NK-92 (cell line): ENCODE results near the gene MAOA.
"Not testable (repeated sequence)": the region's sequence is repeated elsewhere in the genome, so short reads cannot be mapped to it uniquely, and the experiment has no call there.

Experiments used
- DNase-seq: peaks from one replicate; lab custom pipeline; 2025; ENCODE audit not compliant: unreplicated experiment; lab: John Stamatoyannopoulos, UW

MAOA gene

DNA sequence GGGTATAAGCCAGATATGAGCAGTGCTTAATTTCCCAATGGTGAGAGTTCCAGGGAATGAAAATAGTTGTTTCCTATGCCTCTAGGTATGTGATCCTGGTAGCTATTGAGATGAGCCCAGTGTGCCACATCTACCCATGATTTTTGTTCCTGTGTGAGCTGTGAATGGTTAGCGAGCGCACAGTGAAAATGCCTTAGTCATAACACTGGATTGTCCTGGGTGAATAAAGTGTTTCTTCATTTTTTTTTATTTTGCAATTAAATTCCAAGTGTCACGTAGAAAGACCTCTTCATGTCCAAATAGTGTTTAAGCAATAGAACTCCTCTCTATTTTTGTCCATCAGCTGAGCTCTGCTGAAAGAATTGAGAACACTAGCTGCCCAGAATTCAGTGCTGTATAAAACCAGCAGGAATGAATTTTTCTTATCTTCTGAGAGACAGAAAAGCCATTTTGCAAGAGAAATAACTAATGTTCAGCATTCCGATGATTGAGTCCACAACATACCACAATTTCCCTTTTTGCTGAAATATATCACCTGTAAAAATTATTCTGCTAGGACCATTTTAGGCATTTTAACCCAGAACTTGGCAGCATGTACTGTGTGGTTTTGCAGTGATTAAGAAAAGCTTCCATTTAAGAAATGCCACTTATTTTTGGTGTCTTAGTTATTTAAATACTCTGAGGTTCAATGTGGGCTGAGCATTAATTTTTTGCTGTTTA lies 5.6 kb downstream of the MAOA start:
- no peak for DNase-seq

DNA sequence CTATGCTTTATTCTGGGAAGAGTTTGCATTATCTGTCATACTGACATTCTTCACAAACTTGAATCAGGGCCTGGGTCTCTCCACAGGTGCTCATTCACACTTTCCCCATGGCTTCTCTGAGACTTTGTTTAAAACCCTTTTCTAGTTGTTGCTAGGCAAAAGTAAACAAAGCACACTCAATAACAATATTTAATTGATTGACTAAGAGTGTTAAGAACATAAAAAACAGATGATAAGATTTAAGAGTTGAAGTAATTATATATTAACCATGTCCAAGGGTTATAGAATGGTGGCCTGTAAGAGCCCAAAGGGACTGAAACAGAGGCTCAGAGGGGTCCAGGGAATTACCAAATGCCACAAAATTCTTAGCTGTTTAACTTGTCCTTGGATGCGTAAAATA lies 7.1 kb downstream of the MAOA start:
- DNase-seq, result no peak

DNA sequence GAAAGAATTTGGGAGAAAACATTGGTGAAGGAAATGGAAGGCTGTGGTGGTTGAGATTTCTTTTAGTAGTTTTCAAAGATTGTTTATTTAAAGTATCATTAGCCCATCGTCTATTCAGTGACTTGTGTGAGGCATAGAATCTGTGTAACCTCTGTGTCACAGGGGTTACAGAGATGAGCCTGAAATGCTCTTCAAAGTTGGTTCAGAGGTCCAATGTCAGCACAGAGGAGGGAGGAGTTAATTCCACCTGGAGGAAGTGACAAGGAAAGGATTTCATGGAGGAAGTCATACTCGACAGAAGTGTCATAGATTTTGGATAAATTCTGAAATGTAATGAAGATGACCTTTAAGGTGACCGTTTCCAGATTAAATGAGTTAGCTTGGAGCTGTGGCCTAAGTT lies 8.2 kb downstream of the MAOA start:
- no peak for DNase-seq

DNA sequence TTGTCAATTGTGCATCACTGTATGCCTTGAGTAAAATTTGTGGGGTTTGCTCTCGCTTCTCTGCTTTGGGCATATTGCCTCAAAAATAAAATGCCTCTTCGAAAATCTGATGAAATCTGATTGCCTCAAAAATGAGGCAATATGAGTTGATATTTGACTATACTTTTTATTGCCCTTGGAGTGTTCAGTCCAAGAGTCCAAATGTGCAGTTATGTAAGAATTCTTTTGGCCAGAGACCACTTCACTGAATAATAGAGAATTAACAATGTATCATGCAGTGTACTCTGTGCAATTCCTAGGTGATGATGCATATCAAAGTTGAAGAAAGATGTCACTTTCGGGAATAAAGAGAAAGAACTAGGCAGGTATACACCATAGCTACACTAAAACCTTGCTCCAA lies 8.6 kb downstream of the MAOA start:
- DNase-seq, result no peak

DNA sequence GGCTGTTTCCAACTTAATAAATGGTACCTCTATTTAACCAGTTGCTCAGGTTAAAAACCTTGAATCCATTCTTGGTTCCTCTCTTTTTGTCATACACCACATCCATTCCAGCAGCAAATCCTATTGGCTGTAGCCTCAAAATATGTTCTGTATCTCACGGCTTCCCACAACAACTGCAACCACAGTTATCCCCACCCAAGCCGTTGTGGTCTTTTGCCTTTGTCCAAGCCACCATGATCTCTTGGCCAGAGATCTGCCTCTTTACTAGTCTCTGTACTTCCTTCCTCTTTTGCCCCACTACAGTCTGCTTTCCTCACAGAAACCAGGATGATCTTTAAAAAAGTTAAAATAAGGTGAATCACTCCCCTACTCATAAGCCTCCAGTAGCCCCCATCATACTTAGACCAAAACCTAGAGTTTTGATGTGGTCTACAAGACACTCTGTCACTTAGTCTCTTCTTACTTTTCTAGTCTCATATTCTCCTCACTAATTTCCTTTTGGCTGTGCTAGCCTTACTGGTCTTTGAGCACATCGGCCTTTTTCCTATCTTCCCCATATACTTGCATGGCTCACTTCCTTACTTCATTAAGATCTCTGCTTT lies 10.3 kb downstream of the MAOA start:
- DNase-seq, result no peak

DNA sequence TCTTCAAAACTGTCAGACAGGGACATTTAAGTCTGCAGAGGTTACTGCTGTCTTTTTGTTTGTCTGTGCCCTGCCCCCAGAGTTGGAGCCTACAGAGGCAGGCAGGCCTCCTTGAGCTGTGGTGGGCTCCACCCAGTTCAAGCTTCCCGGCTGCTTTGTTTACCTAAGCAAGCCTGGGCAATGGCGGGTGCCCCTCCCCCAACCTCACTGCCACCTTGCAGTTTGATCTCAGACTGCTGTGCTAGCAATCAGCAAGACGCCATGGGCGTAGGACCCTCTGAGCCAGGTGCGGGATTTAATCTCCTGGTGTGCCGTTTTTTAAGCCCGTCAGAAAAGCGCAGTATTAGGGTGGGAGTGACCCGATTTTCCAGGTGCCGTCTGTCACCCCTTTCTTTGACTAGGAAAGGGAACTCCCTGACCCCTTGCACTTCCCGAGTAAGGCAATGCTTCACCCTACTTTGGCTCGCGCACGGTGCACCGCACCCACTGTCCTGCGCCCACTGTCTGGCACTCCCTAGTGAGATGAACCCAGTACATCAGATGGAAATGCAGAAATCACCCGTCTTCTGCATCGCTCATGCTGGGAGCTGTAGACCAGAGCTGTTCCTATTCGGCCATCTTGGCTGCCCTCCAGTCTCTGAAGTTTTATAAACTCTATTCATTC lies 20.0 kb downstream of the MAOA start:
- DNase-seq, result not testable (repeated sequence)

DNA sequence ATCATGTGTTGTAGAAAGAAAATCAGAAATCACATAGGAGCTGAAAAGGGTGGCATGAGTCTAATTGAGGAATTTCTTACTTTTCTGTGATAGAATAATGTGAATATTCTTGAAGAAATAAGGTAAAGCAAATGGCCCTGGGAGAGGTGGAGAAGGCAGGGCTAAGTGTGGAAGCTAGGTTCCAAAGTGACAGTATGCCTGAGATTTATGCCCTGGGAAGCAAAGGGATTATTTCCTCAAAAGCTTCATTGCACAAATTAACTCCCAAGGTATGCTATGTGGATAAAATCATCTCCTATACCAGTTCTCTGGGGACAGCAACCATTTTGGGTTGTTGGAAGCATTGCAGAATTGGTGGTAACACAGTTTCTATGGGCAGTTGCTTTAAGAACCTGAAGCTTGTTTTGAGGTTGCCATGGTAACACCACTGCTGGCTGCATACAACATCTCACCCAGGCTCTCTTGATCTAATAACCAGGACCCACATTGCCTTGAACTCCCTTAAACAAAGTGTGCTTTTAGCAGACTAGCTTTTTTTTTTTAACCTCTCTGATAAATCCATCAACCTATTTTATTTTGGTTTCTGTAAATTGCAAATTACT lies 21.0 kb downstream of the MAOA start:
- DNase-seq, result no peak

DNA sequence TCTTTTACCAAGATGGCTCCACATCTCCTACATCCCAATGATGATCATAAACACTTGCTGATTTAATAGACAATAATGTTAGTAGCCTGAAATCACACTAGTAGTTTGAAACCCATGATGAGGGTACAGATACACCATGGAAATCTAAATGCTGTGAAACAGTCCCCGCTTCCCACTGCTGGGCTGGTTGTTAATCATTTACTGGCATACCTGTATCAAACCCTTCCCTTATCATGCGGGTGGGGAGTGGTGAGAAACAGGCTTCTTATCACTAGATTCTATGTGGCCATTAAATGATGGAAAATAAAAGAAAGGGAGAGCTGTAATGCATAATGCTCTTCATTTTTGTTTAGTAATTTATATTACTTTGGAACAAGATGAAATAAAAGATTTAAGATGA lies 21.9 kb downstream of the MAOA start:
- DNase-seq, result no peak

DNA sequence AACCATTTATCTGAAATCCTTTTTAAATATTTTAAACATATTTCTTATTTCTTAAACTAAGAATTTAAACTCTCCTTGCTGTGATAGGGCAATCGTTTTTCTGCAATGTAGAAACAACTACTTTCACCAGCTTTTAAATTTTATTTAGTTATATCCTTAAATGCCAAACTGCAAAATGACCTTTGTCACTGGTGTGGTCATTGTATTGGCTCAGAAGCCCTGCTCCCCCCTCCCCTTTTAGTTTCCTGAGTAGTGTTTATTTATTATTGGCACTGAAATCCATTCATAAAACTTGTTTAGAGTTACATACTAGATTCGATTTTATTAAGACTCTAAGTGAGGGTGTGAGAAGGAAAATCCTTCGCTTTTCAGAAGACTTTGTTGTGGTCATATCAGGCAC lies 23.0 kb downstream of the MAOA start:
- no peak for DNase-seq

DNA sequence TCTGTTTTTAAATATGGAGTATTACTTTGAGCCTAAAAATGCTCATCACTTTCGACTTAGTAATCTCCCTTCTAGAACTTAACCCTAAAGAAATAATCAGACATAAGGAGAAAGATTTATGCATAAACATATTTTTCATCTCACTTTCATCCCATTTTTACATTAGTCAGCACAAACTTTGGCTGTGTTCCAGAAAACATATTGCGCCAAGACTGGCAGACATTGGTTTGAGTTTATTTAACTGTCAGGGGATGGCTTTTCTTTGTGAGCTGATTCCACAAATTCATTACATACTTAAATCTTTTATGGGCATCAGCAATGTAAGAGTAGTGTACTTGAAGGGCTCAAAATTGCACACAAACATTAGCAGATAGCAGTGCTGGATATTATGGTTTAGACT lies 23.7 kb downstream of the MAOA start:
- DNase-seq, result no peak

DNA sequence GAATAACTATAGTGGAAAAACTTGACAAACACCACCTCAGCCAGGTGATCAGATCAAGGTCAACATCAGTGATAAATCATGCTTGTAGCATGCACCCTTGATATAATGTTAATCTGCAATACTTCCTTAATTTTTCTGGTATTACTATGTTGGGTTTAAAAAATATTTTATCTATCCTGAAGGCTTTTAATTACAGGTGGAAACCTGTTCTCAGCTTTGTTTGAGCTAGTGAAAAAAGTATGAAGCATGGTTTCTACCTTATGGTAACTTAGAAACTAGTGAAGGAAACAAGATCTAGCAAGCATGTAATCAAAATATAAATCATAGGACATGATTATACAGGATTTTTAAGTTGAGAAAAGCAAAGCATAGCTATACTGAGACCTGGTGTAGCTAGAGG lies 26.6 kb downstream of the MAOA start:
- no peak for DNase-seq

DNA sequence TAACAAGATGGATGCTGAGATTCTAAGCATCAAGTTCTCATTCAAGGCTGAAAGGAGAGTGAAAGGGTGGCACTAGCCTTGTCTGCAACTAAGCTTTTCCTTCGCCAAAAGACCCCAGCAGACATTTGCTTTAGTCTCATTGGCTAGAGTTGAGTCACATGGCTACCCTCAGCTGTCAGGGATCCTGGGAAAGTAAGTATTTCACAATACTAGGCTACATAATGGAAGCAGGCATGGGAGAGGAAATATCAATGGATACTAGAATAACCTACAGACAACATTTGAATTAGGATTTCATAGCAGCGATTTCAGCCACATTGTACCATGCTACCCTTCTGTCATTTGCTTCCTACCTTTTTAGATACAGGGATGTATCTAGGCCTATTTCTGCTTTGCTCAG lies 29.1 kb downstream of the MAOA start:
- DNase-seq, result no peak

DNA sequence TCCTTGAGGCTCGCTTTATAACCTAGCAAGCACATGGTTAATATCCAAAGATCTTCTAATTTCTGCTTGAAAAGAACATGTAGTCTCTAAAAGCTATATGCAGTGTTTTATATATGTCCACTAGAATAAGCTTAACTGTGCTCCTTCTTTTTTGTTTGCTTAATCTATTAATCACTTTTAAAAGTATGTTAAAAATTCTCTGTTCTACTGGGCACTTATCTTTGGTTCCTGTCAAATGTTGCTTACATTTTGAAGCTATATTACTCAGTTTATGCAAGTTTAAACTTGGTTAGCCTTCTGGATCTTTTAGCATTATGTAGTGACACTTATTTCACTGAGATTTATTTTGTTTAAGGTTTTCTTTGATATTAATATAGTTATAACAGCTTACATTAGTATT lies 32.5 kb downstream of the MAOA start:
- DNase-seq, result no peak

DNA sequence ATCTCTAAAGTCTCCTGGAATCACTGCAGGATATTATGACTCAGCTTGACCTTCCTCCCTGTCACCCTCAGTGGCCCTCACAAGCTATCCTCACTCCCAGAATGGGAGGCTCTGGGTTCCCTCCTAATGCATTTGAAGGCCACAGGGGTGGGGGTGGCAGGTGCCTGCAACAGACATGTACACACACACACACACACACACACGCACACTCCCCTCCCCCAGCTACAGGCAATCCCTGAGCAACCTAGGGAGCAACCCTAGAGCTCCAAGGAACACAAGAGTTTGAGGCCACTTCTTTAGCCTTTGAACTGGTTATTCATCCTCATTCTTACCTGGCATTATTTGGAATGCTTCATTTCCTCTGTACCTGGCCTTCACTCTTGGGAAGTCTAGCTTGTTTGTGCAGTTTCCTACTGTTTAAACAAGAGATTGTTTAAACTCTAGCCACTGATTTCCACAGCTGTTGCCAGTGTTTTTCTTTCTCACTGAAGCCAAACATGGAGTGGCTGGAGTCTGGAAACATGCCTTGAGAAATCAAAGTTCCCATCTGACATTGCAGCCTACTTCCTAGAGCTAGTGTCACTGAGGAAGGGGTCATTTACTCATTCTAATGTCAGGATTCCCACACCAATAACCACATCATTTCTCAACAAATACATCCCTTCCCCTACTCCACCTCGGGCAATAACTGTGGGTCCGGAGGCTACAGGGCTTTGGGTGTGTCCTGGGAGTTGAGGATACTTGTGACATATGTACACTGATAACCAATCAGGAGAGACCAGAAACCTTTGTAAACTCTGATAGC lies 37.7 kb downstream of the MAOA start:
- no peak for DNase-seq

DNA sequence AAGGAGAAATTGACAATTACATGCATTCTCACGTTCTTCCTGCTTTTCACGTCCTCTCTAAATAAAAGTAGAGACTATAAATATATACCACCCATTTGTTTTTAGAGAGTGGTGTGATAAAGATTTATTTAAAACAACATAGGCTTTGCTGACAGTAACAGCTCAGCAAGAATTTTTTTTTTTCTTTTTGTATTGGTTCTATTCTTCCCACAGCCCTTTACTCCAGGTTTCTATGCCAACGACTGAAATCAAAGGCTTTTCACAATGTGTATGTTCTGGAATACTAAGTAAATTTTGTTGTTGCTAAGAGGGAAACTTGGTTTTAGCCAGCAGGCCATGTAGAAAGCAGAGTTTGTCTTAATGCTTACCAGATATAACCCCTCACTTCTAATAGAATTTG lies 43.4 kb downstream of the MAOA start:
- no peak for DNase-seq

DNA sequence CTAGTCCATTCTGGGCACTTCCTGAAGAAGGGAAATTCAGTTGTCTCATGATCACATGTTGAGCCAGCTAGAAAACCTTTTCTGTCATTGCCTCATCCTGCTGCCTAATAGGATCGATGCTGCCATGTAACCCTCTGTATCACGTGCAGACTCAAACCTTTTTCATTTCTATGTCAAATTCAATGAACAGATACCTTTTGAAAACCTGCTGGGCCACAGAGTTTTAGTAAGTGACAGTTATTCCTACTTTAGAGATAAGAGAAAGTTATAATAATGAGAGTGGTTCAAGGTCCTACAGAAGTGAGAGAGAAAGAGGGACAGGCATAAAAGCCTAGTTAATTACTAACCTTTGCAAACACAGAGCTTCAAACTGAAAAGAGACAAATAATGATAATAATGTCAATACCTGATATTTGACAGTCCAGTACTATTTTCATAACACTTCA lies 46.0 kb downstream of the MAOA start:
- DNase-seq, result no peak

DNA sequence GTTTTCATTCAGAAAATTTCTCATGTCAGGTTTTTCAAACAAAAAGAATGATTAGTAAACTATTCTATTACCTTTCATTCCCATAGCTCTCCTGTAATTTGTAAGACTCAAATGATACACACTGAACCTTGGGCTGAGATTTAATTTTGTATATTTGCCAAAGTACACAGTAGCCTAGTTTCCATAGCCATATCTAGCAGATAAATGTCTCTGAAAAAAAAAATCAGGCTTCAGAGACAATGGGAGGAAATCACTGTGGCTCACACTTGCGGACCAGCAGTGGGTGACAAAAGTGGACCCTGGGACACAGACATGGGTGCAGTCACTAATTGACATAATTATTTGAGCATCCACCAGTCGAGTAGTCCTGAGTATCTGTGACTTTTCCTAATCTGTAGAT lies 46.6 kb downstream of the MAOA start:
- DNase-seq, result no peak

DNA sequence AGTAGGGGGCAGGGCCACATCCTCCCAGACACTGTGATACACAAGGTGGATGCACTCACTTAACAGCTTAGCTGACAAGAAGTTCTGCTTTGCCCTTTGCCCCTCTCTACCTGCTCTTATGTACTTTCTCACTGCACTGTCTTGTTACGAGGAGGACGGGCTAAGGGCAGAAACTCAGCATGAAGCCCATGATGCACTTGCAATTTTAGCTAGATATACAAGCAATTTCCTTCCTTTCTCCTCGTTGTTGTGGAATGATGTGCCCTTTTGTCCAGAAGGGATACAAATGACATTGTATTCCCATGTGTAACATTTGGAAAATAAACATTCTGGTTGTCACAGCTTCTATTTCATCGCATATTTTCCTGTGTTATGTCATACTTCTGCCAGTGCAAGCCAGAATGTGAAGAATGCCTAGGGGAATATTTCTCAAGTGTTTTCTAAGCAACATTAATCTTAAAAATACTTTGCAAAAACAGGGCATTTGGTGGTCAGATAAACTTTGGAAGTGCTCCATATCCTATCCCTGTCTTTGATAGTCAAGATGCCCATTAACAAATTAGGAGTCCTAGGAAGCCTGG lies 47.2 kb downstream of the MAOA start:
- DNase-seq, result no peak

DNA sequence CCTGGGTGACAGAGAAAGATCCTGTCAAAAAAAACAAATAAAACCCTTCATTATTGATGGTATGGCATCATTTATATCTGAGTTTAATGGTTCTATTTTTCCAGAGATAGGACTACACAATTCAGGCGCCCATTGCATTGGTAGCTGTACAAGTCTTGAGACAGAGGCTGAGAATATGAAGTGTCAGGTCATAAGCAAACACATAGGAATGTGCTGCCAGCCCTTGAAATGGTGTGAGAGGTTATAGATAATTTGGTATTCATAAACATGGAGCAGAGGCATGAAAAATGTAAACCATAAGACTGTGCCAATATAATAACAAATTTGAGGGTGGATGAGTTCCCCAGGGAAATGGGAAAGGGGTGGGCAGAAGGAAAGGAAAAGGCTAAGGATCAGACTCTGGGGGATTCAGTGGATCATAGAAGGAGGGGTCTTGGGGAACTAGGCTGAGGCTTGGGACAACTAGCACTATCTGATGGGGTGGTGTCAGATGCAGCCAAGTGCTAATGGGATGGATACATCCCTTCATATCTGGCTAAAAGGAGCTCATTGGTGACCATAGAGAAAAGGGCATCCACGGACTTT lies 50.8 kb downstream of the MAOA start:
- DNase-seq, result no peak

DNA sequence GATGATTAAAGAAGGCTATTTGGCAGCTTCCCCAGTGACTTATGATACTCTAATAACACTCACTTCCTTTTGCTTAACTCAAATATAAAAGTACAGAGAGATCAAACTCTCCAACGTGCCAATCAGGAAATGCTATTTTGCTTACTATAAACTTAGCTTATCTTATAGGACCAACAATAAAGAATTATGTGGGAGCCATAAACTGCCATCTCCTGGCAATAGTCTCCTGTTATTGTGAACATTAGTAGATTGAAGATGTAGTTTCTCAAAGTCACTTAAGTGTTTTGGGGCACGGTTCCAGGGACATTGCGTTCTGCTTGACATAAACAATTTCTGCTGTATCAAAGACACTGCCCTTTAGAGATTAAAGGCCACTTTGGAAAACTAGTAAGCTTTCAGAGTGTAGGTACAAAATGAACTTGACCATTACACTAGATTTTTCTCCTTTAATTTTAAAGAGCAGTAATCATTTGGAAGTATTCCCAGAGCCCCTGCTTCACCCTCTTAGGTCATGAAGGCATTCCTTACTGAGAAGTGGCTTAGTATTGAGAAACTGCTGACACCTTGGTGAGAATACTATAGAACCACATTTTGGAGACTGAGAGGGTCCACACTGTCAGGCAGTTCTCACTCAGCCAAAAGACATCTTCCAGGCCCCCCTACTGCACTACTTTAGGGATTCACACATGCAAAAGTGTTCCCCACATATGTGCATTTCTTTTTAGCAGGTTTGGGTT lies 51.9 kb downstream of the MAOA start:
- no peak for DNase-seq
